Measurements from ENCODE around the gene EN1.

EN1 gene

DNA sequence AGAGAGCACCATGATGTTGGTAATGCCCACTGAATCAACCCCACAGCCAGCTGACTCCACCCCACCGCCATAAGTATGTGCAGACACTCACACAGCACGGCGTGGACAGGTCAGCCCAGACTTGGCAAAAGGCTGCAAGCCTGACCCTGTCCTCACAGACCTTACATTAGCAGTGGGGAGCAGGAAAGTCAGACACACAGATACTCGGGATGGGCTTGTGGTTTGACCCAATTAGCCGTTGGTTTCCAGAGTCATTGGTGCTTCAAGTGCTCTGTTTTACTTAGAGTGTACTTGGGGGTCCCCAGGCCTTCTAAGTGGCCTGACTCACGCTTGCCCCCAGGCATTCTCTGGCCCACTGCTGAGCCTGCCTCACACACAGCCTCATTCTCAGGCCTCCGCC lies 36.7 kb downstream of the EN1 start:
- ChIA-PET POLR2A (ENCODE audit: low non-redundant PET) (no interaction called here), CTCF (no interaction called here)
- DNase-seq (ENCODE audit: low spot score): no peak
- TF ChIP-seq, protein P1, sequence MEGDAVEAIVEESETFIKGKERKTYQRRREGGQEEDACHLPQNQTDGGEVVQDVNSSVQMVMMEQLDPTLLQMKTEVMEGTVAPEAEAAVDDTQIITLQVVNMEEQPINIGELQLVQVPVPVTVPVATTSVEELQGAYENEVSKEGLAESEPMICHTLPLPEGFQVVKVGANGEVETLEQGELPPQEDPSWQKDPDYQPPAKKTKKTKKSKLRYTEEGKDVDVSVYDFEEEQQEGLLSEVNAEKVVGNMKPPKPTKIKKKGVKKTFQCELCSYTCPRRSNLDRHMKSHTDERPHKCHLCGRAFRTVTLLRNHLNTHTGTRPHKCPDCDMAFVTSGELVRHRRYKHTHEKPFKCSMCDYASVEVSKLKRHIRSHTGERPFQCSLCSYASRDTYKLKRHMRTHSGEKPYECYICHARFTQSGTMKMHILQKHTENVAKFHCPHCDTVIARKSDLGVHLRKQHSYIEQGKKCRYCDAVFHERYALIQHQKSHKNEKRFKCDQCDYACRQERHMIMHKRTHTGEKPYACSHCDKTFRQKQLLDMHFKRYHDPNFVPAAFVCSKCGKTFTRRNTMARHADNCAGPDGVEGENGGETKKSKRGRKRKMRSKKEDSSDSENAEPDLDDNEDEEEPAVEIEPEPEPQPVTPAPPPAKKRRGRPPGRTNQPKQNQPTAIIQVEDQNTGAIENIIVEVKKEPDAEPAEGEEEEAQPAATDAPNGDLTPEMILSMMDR (conservative IDR thresholded peaks at IDR 0.05; ENCODE audit: low read depth): no peak
- no peak overlapping the region for H3K27ac ChIP-seq

DNA sequence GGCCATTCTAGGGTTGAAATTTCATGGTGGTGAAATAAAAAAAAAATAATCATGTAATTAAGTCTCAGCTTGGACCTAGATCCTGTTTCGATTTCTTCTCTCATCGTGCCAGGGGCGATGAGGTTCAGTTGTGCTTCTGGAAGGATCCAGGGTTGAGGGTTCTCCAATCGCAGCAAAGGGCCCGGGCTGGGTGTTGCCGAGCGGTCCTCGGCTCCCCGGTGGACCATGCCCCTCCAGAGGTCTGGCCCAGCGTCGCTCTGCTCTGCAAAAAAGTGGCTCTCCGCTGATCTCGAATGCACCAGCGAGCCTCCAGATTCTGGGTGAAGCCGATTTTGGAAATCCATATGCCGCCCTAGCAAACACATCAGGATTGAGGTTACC lies 39.0 kb downstream of the EN1 start:
- TF ChIP-seq, protein P1 (conservative IDR thresholded peaks at IDR 0.05; ENCODE audit: low read depth): no peak
- H3K27ac ChIP-seq: no peak overlapping the region
- POLR2A ChIA-PET (ENCODE audit: low non-redundant PET): no interaction called here
- DNase-seq (ENCODE audit: low spot score): no peak
- CTCF ChIA-PET: no interaction called here

DNA sequence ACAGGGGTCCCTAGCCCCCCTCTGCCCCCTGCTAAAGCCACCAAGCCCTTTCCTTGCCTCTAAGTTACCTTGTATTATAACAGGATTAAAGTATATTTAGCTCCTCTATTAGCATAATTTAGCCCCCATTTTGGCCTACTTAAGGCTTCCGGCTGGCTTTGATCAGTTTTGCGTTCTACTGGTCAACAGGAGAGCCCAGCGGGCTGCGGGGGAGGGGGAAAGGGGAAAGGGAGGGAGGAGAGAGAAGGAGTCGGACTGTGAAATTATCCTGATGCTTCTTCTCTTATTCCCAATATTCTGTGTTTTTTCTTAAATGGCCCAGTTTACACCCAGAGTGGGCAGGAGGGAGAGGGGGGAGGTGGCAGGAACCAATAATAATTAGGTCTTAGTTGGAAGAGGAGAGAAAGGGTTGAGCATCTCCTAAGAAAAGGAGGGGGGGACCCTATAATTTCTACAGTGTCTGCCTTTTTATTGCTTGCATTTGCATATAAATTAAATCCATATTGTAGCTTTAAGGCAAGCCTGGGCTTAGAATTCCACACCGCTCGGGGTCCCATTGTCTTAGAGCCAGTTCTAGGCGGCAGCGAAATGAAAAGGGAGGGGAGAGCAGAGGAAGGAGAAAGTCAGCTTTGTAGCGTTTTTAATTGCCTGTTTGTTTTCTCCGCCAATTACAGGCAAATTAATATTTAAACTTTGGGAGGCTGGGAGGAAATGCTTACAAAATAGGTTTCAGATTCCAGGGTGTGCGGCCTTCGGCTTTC lies 39.6 kb downstream of the EN1 start:
- ChIA-PET CTCF (no interaction called here), POLR2A (ENCODE audit: low non-redundant PET) (no interaction called here)
- no peak for DNase-seq (ENCODE audit: low spot score)
- H3K27ac ChIP-seq: no peak overlapping the region
- TF ChIP-seq, protein P1 (conservative IDR thresholded peaks at IDR 0.05; ENCODE audit: low read depth): no peak

GRCh38 chr2:118806797-118807667 lies 40.4 kb downstream of the EN1 start:
- H3K27ac ChIP-seq: no peak overlapping the region
- ChIA-PET POLR2A (ENCODE audit: low non-redundant PET) (interaction anchor here (0.9 kb wide), 1 partner anchor 16 kb away, joined by 3 read pairs; no protein-coding TSS in a partner anchor), CTCF (interaction anchor here (0.6 kb wide), 1 partner anchor 466 kb away, joined by 4 read pairs; no protein-coding TSS in a partner anchor)
- no peak for DNase-seq (ENCODE audit: low spot score)
- TF ChIP-seq, protein P1 (conservative IDR thresholded peaks at IDR 0.05; ENCODE audit: low read depth): no peak

- POLR2A ChIA-PET (ENCODE audit: low non-redundant PET): no interaction called here
- CTCF ChIA-PET: interaction anchor here (0.5 kb wide), 1 partner anchor 420 kb away, joined by 5 read pairs; no protein-coding TSS in a partner anchor
- no peak for DNase-seq (ENCODE audit: low spot score)
- TF ChIP-seq, protein P1 (conservative IDR thresholded peaks at IDR 0.05; ENCODE audit: low read depth): no peak
- no peak overlapping the region for H3K27ac ChIP-seq
Observed at GRCh38 chr2:118805064-118805690, 42.3 kb downstream of the EN1 start.

DNA sequence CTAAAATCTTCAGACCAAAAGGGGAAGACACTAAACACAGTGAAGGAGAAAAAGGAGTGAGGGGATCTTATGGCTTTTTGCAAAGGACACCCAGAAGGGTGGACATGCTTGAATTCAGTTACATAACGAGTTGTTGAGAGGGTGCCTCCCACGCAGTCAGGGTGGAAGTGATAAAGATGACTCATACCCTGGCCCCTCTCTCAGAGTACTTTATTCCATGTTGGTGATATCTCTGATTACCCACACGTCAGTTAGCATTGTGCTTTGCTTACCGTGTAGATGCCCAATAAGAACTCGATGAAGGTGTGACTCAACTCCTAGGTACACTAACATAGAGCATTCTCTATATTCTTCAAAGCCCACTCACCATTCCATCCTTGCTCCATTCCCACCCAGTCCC lies 44.4 kb downstream of the EN1 start:
- DNase-seq (ENCODE audit: low spot score): no peak
- H3K27ac ChIP-seq: no peak overlapping the region
- ChIA-PET POLR2A (ENCODE audit: low non-redundant PET) (no interaction called here), CTCF (no interaction called here)
- TF ChIP-seq, protein P1 (conservative IDR thresholded peaks at IDR 0.05; ENCODE audit: low read depth): no peak

Data from RWPE1 (cell line).